ENCODE measurements around the gene SIL1. TPM values are rescaled to one million over a fixed set of nuclear protein-coding genes. Genes with fewer than 3 reads are reported as not detected.
"Not testable (repeated sequence)": the region's sequence is repeated elsewhere in the genome, so short reads cannot be mapped to it uniquely, and the experiment has no call there.

Gene SIL1
- total RNA-seq, 1 donor from 2014 or later = 16.1 TPM

DNA sequence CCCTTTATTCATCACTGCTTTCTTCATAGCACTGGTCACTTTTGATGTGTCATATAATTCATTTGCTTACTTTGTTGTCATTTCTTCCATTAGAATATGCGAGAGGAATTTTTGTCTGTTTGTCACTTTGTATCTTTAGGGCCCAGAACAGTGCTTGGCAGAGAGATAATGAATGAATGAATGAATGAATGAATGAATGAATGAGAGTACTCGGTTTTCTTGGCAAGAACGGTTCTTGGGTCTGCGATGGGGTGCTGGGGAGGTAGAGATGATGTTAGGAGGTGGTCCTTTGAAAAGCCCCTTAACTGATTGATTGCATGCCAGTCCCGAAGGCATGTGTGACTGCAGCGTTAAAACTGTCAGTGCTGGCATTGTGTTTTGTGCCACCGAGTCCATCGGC, 270.6 kb downstream of the SIL1 start:
- H3K4me3 Mint-ChIP-seq = no peak overlapping the region
- DNase-seq (no peak), ATAC-seq (ENCODE audit: low read depth) (no peak)
- no peaks in the 10 kb centered on the region for H3K9me3 Mint-ChIP-seq
- ChIA-PET CTCF (no interaction called here), POLR2A (no interaction called here)
- H3K36me3 Mint-ChIP-seq (ENCODE audit: low read depth) = peaks cover 84% of the 10 kb centered on the region
- intact Hi-C loops (cut with micrococcal nuclease) = no loop called here
- H3K4me1 Mint-ChIP-seq = no peaks in the 10 kb centered on the region
- TF ChIP-seq, protein P1, sequence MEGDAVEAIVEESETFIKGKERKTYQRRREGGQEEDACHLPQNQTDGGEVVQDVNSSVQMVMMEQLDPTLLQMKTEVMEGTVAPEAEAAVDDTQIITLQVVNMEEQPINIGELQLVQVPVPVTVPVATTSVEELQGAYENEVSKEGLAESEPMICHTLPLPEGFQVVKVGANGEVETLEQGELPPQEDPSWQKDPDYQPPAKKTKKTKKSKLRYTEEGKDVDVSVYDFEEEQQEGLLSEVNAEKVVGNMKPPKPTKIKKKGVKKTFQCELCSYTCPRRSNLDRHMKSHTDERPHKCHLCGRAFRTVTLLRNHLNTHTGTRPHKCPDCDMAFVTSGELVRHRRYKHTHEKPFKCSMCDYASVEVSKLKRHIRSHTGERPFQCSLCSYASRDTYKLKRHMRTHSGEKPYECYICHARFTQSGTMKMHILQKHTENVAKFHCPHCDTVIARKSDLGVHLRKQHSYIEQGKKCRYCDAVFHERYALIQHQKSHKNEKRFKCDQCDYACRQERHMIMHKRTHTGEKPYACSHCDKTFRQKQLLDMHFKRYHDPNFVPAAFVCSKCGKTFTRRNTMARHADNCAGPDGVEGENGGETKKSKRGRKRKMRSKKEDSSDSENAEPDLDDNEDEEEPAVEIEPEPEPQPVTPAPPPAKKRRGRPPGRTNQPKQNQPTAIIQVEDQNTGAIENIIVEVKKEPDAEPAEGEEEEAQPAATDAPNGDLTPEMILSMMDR (IDR thresholded peaks at IDR 0.05) = no peak
- H3K27ac Mint-ChIP-seq = no peak overlapping the region
- H3K27me3 Mint-ChIP-seq = no peaks in the 10 kb centered on the region

DNA sequence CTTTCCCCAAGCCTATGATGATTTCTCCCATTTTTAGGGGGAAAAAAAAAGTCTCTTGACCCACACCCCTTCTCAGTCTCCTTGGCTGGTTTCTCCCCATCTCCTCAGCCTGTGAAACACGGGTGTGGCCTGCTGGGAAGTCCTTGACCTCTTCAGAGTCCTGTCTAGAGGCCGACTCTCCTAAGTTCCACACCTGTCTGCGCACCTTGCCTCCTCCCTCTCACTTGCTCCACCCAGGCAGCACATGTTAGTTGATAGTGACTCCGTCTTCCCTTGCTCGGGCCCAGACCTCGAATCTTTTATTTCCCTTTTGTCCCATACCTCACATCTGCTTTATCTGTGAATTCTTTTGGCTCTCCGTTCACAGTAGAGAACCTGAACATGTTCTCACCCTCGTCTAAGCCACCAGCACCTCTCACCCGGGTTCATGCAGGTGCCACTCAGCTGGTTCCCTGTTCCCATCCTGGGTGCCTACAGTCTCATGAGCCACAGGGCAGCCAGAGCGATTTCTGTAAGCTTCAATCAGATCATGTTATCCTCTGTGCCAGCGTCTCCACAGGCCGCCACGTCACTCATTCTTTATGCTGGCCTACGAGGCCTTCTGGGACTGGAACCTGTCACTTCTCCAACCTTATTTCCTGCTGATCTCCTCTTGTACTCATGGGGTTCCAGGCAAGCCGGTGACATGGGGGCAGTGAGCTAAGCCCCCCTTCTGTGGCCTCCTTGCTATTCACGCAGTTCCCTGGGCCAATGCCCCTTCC, 271.3 kb downstream of the SIL1 start:
- H3K4me3 Mint-ChIP-seq = no peak overlapping the region
- no peaks in the 10 kb centered on the region for H3K4me1 Mint-ChIP-seq
- TF ChIP-seq, protein P1 (IDR thresholded peaks at IDR 0.05) = no peak
- ATAC-seq (ENCODE audit: low read depth) (no peak), DNase-seq (no peak)
- H3K36me3 Mint-ChIP-seq (ENCODE audit: low read depth) = peaks cover 80% of the 10 kb centered on the region
- ChIA-PET POLR2A (no interaction called here), CTCF (no interaction called here)
- intact Hi-C loops (cut with micrococcal nuclease) = no loop called here
- H3K9me3 Mint-ChIP-seq = no peaks in the 10 kb centered on the region
- no peak overlapping the region for H3K27ac Mint-ChIP-seq
- no peaks in the 10 kb centered on the region for H3K27me3 Mint-ChIP-seq

DNA sequence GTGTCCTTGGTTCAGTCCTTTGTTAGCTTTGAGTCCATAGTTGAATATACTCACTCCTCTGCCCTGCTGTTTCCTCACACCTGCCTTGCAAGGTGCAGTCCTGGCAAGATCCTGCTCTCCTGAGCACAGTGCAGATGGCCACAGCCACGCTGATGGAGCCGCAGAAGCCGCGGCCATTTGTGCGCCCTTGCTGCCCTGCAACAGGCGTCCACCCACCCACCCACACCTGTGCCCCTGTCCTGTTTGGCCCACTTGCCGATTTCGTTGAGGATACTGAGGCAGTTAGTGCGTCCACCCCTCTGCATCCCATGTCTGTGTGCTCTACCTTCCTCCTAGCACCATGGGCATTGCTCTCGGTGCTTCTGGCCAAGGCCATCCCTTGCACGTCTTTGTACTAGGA, 271.9 kb downstream of the SIL1 start:
- intact Hi-C loops (cut with micrococcal nuclease) = no loop called here
- Mint-ChIP-seq H3K36me3 (ENCODE audit: low read depth) (peaks cover 75% of the 10 kb centered on the region), H3K4me1 (no peaks in the 10 kb centered on the region), H3K4me3 (no peak overlapping the region), H3K27me3 (no peaks in the 10 kb centered on the region), H3K9me3 (no peaks in the 10 kb centered on the region), H3K27ac (no peak overlapping the region)
- TF ChIP-seq, protein P1 (IDR thresholded peaks at IDR 0.05) = no peak
- ChIA-PET POLR2A (no interaction called here), CTCF (no interaction called here)
- ATAC-seq (ENCODE audit: low read depth) (no peak), DNase-seq (no peak)

DNA sequence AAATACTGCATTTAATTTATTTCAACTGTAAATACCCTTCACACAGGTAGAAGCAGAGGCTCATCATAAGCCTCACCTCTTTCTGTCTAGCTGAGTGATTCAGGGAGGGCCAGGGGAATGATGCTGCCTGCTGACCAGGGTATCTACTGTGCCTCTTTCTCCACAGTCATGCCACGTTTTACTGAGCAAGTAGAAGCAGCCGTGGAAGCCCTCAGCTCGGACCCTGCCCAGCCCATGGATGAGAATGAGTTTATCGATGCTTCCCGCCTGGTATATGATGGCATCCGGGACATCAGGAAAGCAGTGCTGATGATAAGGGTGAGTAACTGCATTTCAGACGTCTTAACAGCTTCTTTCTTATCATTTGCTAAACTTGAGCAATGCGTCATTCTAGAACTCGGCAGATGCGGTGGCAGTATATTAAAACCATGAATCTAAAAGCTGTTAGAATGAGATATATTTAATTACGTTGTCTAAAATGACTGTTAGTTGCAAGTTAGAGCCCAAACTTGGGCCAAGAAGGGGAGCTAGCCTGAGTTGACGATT, 273.0 kb downstream of the SIL1 start:
- peaks cover 71% of the 10 kb centered on the region for H3K36me3 Mint-ChIP-seq (ENCODE audit: low read depth)
- ATAC-seq (ENCODE audit: low read depth) = no peak
- H3K4me3 Mint-ChIP-seq = no peak overlapping the region
- H3K4me1 Mint-ChIP-seq = no peaks in the 10 kb centered on the region
- TF ChIP-seq, protein P1 (IDR thresholded peaks at IDR 0.05) = no peak
- H3K27ac Mint-ChIP-seq = no peak overlapping the region
- no peaks in the 10 kb centered on the region for H3K27me3 Mint-ChIP-seq
- no peak for DNase-seq
- no peaks in the 10 kb centered on the region for H3K9me3 Mint-ChIP-seq
- CTCF ChIA-PET = no interaction called here
- intact Hi-C loops (cut with micrococcal nuclease) = no loop called here
- POLR2A ChIA-PET = no interaction called here

DNA sequence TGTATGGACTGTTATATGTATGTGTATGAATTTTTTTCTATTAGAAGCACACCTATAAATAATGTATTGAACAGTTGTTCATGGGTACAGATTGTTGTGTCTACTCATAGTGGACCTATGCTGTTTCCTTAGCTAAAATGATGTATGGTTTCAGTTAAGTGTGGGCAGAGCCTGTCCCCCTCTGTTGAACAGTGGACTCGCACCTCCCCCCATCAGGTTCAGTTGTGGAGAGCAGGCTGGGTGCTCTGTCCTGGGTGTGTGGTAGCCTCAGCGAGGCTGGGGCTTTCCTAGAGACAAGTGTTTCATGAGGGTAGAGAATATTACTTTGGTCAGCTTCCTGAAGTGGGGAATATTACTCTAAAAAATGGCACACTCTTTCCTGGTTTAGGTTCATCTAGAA, 275.7 kb downstream of the SIL1 start:
- Mint-ChIP-seq H3K36me3 (ENCODE audit: low read depth) (peaks cover 66% of the 10 kb centered on the region), H3K4me3 (no peak overlapping the region), H3K9me3 (no peaks in the 10 kb centered on the region), H3K27me3 (no peaks in the 10 kb centered on the region), H3K27ac (no peak overlapping the region), H3K4me1 (no peaks in the 10 kb centered on the region)
- DNase-seq = no peak
- ChIA-PET CTCF (no interaction called here), POLR2A (no interaction called here)
- no peak for ATAC-seq (ENCODE audit: low read depth)
- intact Hi-C loops (cut with micrococcal nuclease) = no loop called here
- TF ChIP-seq, protein P1 (IDR thresholded peaks at IDR 0.05) = no peak

DNA sequence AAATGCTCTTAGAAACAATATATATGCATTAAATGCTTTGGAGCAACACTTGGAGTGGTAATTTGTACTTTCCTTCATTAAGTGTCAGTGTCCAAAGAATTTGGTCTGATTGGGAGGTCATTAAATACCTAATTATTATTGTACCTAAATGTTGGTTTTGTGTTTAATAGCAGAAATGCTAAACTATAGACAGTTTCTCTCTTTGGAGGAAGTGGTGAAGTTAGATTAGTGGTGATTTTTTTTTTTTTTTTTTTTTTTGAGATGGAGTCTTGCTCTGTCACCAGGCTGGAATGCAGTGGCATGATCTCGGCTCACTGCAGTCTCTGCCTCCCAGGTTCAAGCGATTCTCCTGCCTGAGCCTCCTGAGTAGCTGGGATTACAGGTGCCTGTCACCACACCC, 276.8 kb downstream of the SIL1 start:
- CTCF ChIA-PET; H3K27me3 Mint-ChIP-seq; H3K4me1 Mint-ChIP-seq; H3K4me3 Mint-ChIP-seq; ATAC-seq (ENCODE audit: low read depth); POLR2A ChIA-PET; DNase-seq; H3K9me3 Mint-ChIP-seq; intact Hi-C loops (cut with micrococcal nuclease); H3K27ac Mint-ChIP-seq: not testable (repeated sequence)
- peaks cover 56% of the 10 kb centered on the region for H3K36me3 Mint-ChIP-seq (ENCODE audit: low read depth)
